Measurements from ENCODE around the gene RFC4. TPM values are rescaled to one million over a fixed set of nuclear protein-coding genes. Genes with fewer than 3 reads are reported as not detected.
"Not testable (repeated sequence)": the region's sequence is repeated elsewhere in the genome, so short reads cannot be mapped to it uniquely, and the experiment has no call there.

RFC4 gene
- total RNA-seq, 1 donor from 2014 or later: 12.4 TPM

- peaks cover 2% of the 10 kb centered on the region for H3K36me3 Mint-ChIP-seq (ENCODE audit: low read depth)
- DNase-seq (ENCODE audit: low spot score): no peak
- TF ChIP-seq CTCF (IDR thresholded peaks at IDR 0.05): no peak
- H3K27me3 Mint-ChIP-seq (ENCODE audit: low read depth): no peaks in the 10 kb centered on the region
- peaks cover 15% of the 10 kb centered on the region for H3K4me1 Mint-ChIP-seq (ENCODE audit: low read depth)
- H3K27ac Mint-ChIP-seq (ENCODE audit: unreplicated experiment): no peak overlapping the region
- H3K4me3 Mint-ChIP-seq (ENCODE audit: unreplicated experiment): peak overlapping the region; percentile 88
- H3K9me3 Mint-ChIP-seq (ENCODE audit: low read depth): no peaks in the 10 kb centered on the region
Measured at GRCh38 chr3:186807231-186807630, 949 bp upstream of the RFC4 start.

GRCh38 chr3:186803447-186803846 is 2.8 kb downstream of the RFC4 start:
- H3K9me3 Mint-ChIP-seq (ENCODE audit: low read depth); H3K4me3 Mint-ChIP-seq (ENCODE audit: unreplicated experiment); H3K27ac Mint-ChIP-seq (ENCODE audit: unreplicated experiment); DNase-seq (ENCODE audit: low spot score); H3K27me3 Mint-ChIP-seq (ENCODE audit: low read depth); H3K36me3 Mint-ChIP-seq (ENCODE audit: low read depth): not testable (repeated sequence)
- peaks cover 15% of the 10 kb centered on the region for H3K4me1 Mint-ChIP-seq (ENCODE audit: low read depth)

GRCh38 chr3:186802701-186803100 is 3.6 kb downstream of the RFC4 start:
- H3K27me3 Mint-ChIP-seq (ENCODE audit: low read depth): no peaks in the 10 kb centered on the region
- no peaks in the 10 kb centered on the region for H3K9me3 Mint-ChIP-seq (ENCODE audit: low read depth)
- no peak for DNase-seq (ENCODE audit: low spot score)
- H3K27ac Mint-ChIP-seq (ENCODE audit: unreplicated experiment): no peak overlapping the region
- H3K4me1 Mint-ChIP-seq (ENCODE audit: low read depth): peaks cover 15% of the 10 kb centered on the region
- H3K4me3 Mint-ChIP-seq (ENCODE audit: unreplicated experiment): no peak overlapping the region
- no peak for TF ChIP-seq CTCF (IDR thresholded peaks at IDR 0.05)
- peaks cover 7% of the 10 kb centered on the region for H3K36me3 Mint-ChIP-seq (ENCODE audit: low read depth)

- peaks cover 3% of the 10 kb centered on the region for H3K4me1 Mint-ChIP-seq (ENCODE audit: low read depth)
- no peak overlapping the region for H3K27ac Mint-ChIP-seq (ENCODE audit: unreplicated experiment)
- no peak for DNase-seq (ENCODE audit: low spot score)
- H3K36me3 Mint-ChIP-seq (ENCODE audit: low read depth): peaks cover 8% of the 10 kb centered on the region
- no peaks in the 10 kb centered on the region for H3K9me3 Mint-ChIP-seq (ENCODE audit: low read depth)
- H3K4me3 Mint-ChIP-seq (ENCODE audit: unreplicated experiment): no peak overlapping the region
- no peak for TF ChIP-seq CTCF (IDR thresholded peaks at IDR 0.05)
- no peaks in the 10 kb centered on the region for H3K27me3 Mint-ChIP-seq (ENCODE audit: low read depth)
Measured at GRCh38 chr3:186800285-186800684, 6.0 kb downstream of the RFC4 start.

GRCh38 chr3:186798239-186798874 is 7.9 kb downstream of the RFC4 start:
- H3K36me3 Mint-ChIP-seq (ENCODE audit: low read depth): peaks cover 11% of the 10 kb centered on the region
- DNase-seq (ENCODE audit: low spot score): no peak
- no peak for TF ChIP-seq CTCF (IDR thresholded peaks at IDR 0.05)
- H3K9me3 Mint-ChIP-seq (ENCODE audit: low read depth): no peaks in the 10 kb centered on the region
- H3K4me3 Mint-ChIP-seq (ENCODE audit: unreplicated experiment): no peak overlapping the region
- H3K27ac Mint-ChIP-seq (ENCODE audit: unreplicated experiment): no peak overlapping the region
- H3K4me1 Mint-ChIP-seq (ENCODE audit: low read depth): no peaks in the 10 kb centered on the region
- H3K27me3 Mint-ChIP-seq (ENCODE audit: low read depth): no peaks in the 10 kb centered on the region

Measured in chondrocyte (in vitro differentiated cells).